Small intestine (tissue), 7 donors: Measurements from ENCODE around the gene SPP1. TPM values are rescaled to one million over a fixed set of nuclear protein-coding genes. Genes with fewer than 3 reads are reported as not detected.
"Not testable (repeated sequence)": the region's sequence is repeated elsewhere in the genome, so short reads cannot be mapped to it uniquely, and the experiment has no call there.

Source experiments
- DNase-seq, 2 donors: peaks; one replicate each; pipeline versions ENCODE4 v3.0.0 to v3.0.0-alpha.2; 2013
- FAIRE-seq: peaks from 2 replicates; lab custom pipeline; 2012; peaks lifted over from hg19 to GRCh38; lab: Jason Lieb, UNC
- H3K27ac ChIP-seq, 3 donors: one replicate each; pipeline ENCODE4 v1.5.1; 2013; ENCODE audit warnings: low read length in 2 of 3, mild to moderate bottlenecking in 2 of 3, control low read depth in 1 of 3, inconsistent platforms in 1 of 3, low read depth in 1 of 3, moderate library complexity in 1 of 3
- H3K27me3 ChIP-seq, 3 donors: one replicate each; pipeline ENCODE4 v1.6.1; 2013; ENCODE audit warnings: low read length in 3 of 3, inconsistent platforms in 1 of 3; ENCODE audit not compliant: control insufficient read depth in 3 of 3, insufficient read depth in 3 of 3
- H3K36me3 ChIP-seq, 3 donors: one replicate each; pipeline ENCODE4 v1.6.1; 2013; ENCODE audit warnings: low read length in 3 of 3, inconsistent platforms in 1 of 3, low read depth in 1 of 3, mild to moderate bottlenecking in 1 of 3, moderate library complexity in 1 of 3; ENCODE audit not compliant: control insufficient read depth in 3 of 3, insufficient read depth in 2 of 3
- H3K4me1 ChIP-seq, 3 donors: one replicate each; pipeline ENCODE4 v1.6.1; 2013; ENCODE audit warnings: low read length in 2 of 3, inconsistent platforms in 1 of 3, low read depth in 1 of 3, mild to moderate bottlenecking in 1 of 3, moderate library complexity in 1 of 3; ENCODE audit not compliant: control insufficient read depth in 3 of 3, insufficient read depth in 2 of 3
- H3K4me3 ChIP-seq, 3 donors: one replicate each; pipeline ENCODE4 v1.5.1; 2013; ENCODE audit warnings: low read length in 3 of 3, control low read depth in 1 of 3, inconsistent platforms in 1 of 3, low read depth in 1 of 3, mild to moderate bottlenecking in 1 of 3, moderate library complexity in 1 of 3
- H3K9me3 ChIP-seq, 2 donors: one replicate each; pipeline ENCODE4 v1.6.1; 2013; ENCODE audit warnings: low read depth in 1 of 2, low read length in 1 of 2; ENCODE audit not compliant: control insufficient read depth in 2 of 2, insufficient read depth in 1 of 2
- WGBS, 3 donors: extraction: QIAGEN DNeasy Blood & Tissue Kit; methylation state at CpG; one replicate each; pipeline ENCODE4 v1.1.7; 2013; 5-methylcytosine and 5-hydroxymethylcytosine counted together
- polyA plus RNA-seq, 4 donors: library from polyadenylated mRNA; stranded (reverse) in 3 of 4; unstranded in 1 of 4; fragments of 200-250 nt in 3 of 4; fragments of 120-200 nt in 1 of 4; gene quantifications; one replicate each; pipeline versions ENCODE4 v1.2.1 to v1.2.3, GENCODE V29; 2013
- donor health status: healthy with polysubstance abuse.
- donor health status: control.
- donor health status: control.
- donor health status: Bipolar disorder and iron deficiency.
- donor health status: healthy.

Gene SPP1
- polyA plus RNA-seq, 4 donors: 2.2 to 12.8 (median 3.5) TPM

DNA sequence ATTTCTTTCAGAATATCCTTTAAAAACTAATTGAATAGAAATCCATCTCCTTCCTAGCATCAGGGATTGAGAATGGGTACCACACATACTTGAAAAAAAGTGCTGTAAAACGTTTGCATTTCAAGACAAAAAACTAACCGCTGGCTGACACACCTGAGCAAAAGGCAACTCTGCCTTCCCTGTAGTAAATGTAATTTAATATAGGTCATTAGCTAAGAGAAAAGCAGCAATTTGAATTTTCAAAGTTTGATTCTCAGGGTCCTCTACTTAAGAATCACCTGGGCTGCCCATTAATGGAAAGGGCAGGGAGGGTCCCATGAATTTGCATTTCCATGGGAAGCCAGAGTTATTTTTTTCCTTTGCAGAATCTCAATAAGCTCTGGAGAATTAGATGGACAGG is 40.5 kb upstream of the SPP1 start:
- Histone ChIP-seq H3K4me1 (no peaks in the 10 kb centered on the region), H3K27me3 (no peaks in the 10 kb centered on the region), H3K4me3 (no peak overlapping the region), H3K36me3 (no peaks in the 10 kb centered on the region), H3K27ac (no peak overlapping the region), H3K9me3 (no peaks in the 10 kb centered on the region)
- 32 to 37% (median 36%) methylated on average over 2 of the region's 2 CpGs for WGBS, 3 donors
- FAIRE-seq: no peak
- no peak for DNase-seq

GRCh38 chr4:87935954-87936353 is 39.6 kb upstream of the SPP1 start:
- H3K4me3 ChIP-seq, DNase-seq, H3K4me1 ChIP-seq, H3K27ac ChIP-seq, H3K9me3 ChIP-seq, H3K36me3 ChIP-seq, H3K27me3 ChIP-seq, FAIRE-seq: not testable (repeated sequence)
- 72 to 90% (median 84%) methylated on average over 6 to 7 of the region's 9 CpGs for WGBS, 3 donors

GRCh38 chr4:87937523-87937922 is 38.0 kb upstream of the SPP1 start:
- DNase-seq: no peak
- Histone ChIP-seq H3K4me1 (no peaks in the 10 kb centered on the region), H3K36me3 (no peaks in the 10 kb centered on the region), H3K4me3 (no peak overlapping the region), H3K27ac (no peak overlapping the region), H3K9me3 (no peaks in the 10 kb centered on the region), H3K27me3 (peaks cover 0 to 3% (median 0%) of the 10 kb centered on the region in 3 donors)
- 71 to 94% (median 87%) methylated on average over 1 of the region's 1 CpG for WGBS, 3 donors
- no peak for FAIRE-seq

GRCh38 chr4:87938746-87939145 is 36.8 kb upstream of the SPP1 start:
- FAIRE-seq: no peak
- H3K4me1 ChIP-seq: no peaks in the 10 kb centered on the region
- no peak overlapping the region for H3K4me3 ChIP-seq
- DNase-seq: no peak
- no peak overlapping the region for H3K27ac ChIP-seq
- no peaks in the 10 kb centered on the region for H3K9me3 ChIP-seq
- H3K36me3 ChIP-seq: no peaks in the 10 kb centered on the region
- H3K27me3 ChIP-seq: peaks cover 0 to 3% (median 0%) of the 10 kb centered on the region in 3 donors

DNA sequence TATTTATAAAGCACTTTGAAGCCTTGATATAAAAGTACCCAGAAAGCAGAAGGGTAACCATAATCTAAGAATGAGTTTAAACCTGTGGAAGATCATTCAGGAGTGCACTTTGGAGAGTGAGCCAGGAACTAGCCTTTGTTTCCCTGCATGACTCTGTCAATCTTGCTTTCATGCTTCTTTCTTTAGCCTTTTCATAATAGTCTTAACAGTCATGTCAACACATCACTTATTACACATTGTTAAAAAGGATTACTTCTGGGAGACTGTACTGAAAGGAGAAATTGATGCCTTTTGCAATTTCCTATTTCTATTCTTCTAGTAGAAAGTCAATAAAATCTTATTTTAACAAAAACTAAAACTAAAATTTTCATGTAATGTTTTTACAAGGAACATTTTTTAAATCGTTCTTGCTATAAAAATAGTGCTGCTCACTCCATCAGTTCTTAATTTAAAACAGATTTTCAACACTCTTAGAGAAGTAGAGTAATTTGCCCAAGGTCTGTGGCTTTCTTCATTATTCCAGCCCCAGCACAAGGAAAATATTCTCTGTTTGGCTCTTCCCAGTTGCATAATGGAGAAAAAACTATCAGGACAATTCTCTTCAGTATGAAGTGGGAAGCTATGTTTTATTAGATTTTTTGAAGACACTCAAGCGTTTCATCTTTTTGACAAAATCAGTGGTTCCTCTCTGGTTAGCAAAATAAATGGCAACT is 35.4 kb upstream of the SPP1 start:
- Histone ChIP-seq H3K9me3 (no peaks in the 10 kb centered on the region), H3K36me3 (no peaks in the 10 kb centered on the region), H3K27me3 (peaks cover 0 to 3% (median 0%) of the 10 kb centered on the region in 3 donors), H3K27ac (no peak overlapping the region), H3K4me1 (no peaks in the 10 kb centered on the region), H3K4me3 (no peak overlapping the region)
- DNase-seq (no peak), FAIRE-seq (no peak)
- 79 to 92% (median 85%) methylated on average over 2 of the region's 2 CpGs for WGBS, 3 donors

- H3K9me3 ChIP-seq, H3K27ac ChIP-seq, H3K27me3 ChIP-seq, H3K4me1 ChIP-seq, H3K4me3 ChIP-seq, H3K36me3 ChIP-seq, FAIRE-seq, DNase-seq: not testable (repeated sequence)
- WGBS, 3 donors: 90 to 95% (median 93%) methylated on average over 2 of the region's 2 CpGs
Observed at GRCh38 chr4:87940809-87941208, 34.7 kb upstream of the SPP1 start.

DNA sequence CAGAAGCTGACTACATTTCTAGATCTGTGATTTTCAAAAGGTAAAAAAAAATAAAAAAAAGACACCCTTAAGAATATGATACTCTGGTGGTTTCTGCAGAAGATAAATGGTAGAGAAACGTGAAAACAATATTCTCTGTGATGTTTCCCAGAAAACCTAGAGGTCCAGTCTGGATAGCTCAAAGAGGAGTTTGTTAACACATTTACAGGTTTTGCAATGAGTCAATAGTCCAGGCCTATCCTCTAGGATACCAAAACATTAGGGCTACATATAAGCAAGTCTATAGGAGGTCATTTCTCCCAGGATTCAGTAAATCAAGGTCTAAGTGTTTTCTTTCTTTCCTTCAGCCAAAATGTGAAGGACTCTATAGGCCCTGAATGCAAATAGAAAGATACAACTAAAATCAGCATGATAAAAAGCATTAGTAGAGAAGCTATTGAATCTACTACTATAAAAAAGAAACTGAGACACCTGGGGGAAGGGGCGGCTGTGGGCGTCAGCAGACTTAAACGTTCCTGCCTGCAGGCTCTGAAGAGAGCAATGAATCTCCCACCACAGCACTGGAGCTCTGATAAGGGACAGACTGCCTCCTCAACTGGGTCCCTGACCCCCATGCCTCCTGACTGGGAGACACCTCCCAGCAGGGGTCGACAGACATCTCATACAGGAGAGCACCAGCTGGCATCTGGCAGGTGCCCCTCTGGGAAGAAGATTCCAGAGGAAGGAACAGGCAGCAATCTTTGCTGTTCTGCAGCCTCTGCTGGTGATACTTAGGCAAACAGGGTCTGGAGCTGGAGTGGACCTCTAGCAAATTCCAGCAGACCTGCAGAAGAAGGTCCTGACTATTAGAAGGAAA is 33.7 kb upstream of the SPP1 start:
- no peak overlapping the region for H3K27ac ChIP-seq
- FAIRE-seq: no peak
- WGBS, 3 donors: 62 to 72% (median 64%) methylated on average over 5 of the region's 5 CpGs
- no peak for DNase-seq
- H3K9me3 ChIP-seq: no peaks in the 10 kb centered on the region
- H3K4me3 ChIP-seq: no peak overlapping the region
- H3K36me3 ChIP-seq: no peaks in the 10 kb centered on the region
- H3K4me1 ChIP-seq: no peaks in the 10 kb centered on the region
- peaks cover 0 to 3% (median 0%) of the 10 kb centered on the region in 3 donors for H3K27me3 ChIP-seq

DNA sequence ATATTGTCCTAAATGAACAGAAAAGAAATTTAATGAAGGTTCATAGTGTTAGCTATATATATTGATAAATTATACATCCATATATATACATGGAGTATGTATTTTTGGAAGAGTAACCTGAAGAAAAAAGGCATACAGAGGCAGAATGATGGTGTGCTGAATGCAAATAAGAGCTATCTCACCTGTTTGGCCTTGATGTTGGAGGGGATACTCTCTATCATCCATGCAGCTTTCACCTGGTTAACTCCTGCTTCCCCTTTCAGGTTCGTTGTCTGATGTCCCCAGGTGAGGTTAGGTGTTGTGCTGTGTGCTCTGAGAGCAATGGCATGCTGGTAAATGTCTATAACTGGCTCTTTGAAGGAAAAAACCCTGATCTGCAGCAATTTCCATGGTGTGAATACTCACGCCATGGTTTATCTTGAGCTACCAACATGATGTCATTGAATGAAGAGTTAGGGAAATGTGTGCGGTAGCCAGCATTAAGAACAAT is 31.8 kb upstream of the SPP1 start:
- Histone ChIP-seq H3K27ac (no peak overlapping the region), H3K9me3 (no peaks in the 10 kb centered on the region), H3K4me3 (no peak overlapping the region), H3K27me3 (peaks cover 0 to 3% (median 0%) of the 10 kb centered on the region in 3 donors), H3K36me3 (no peaks in the 10 kb centered on the region), H3K4me1 (no peaks in the 10 kb centered on the region)
- DNase-seq (no peak), FAIRE-seq (no peak)
- WGBS, 3 donors: 84 to 89% (median 84%) methylated on average over 3 of the region's 3 CpGs
